Right lobe of liver (tissue), 4 donors: Measurements from ENCODE around the gene SLC9A3.

Source experiments
- CTCF ChIP-seq, 4 donors: fragments of 200-600 bp in 3 of 4; fragments of 450-650 bp in 1 of 4; IDR thresholded peaks; one replicate each; pipeline versions ENCODE4 v1.5.1 to v1.8.0; 2016 to 2022; ENCODE audit warnings: antibody characterized with exemption in 4 of 4, mild to moderate bottlenecking in 2 of 4
- POLR2A ChIP-seq: fragments of 450-650 bp; IDR thresholded peaks from one replicate; pipeline ENCODE4 v1.6.1; 2017; ENCODE audit warnings: antibody characterized with exemption, mild to moderate bottlenecking
- donor health status: DM: no; HTN: no; CAD: no.
- donor health status: DM: no; HTN: no; CAD: no.
- donor health status: DM: no; HTN: yes; CAD: no.

- TF ChIP-seq CTCF (IDR thresholded peaks at IDR 0.05) (no peak), POLR2A (no peak)
Measured at GRCh38 chr5:456351-457194, 67.7 kb downstream of the SLC9A3 start.
